NK-92 (cell line): ENCODE results near the gene TSPAN15.

Source experiments
- DNase-seq: peaks from one replicate; lab custom pipeline; 2025; ENCODE audit not compliant: unreplicated experiment; lab: John Stamatoyannopoulos, UW

The TSPAN15 gene

GRCh38 chr10:69416695-69417094 is 34.6 kb upstream of the TSPAN15 start, which contains the start of gene TACR2:
Gene TACR2, minus strand, starts transcription at chr10:69416918. Its CDS starts 595 bp downstream, at chr10:69416323.
- DNase-seq, result no peak

- no peak for DNase-seq
Measured at GRCh38 chr10:69417542-69417941, 33.7 kb upstream of the TSPAN15 start.

GRCh38 chr10:69418052-69418752 is 33.1 kb upstream of the TSPAN15 start:
- no peak for DNase-seq

GRCh38 chr10:69419096-69419743 is 32.0 kb upstream of the TSPAN15 start:
- DNase-seq, result no peak

- no peak for DNase-seq
Measured at GRCh38 chr10:69419744-69420126, 31.5 kb upstream of the TSPAN15 start.

GRCh38 chr10:69421611-69422308 is 29.5 kb upstream of the TSPAN15 start:
- no peak for DNase-seq

- no peak for DNase-seq
Measured at GRCh38 chr10:69422676-69423075, 28.6 kb upstream of the TSPAN15 start.

GRCh38 chr10:69425041-69425440 is 26.2 kb upstream of the TSPAN15 start:
- no peak for DNase-seq

- no peak for DNase-seq
Measured at GRCh38 chr10:69425511-69426298, 25.6 kb upstream of the TSPAN15 start.

GRCh38 chr10:69426376-69426727 is 24.9 kb upstream of the TSPAN15 start:
- no peak for DNase-seq

GRCh38 chr10:69428165-69428564 is 23.1 kb upstream of the TSPAN15 start:
- DNase-seq, result no peak

GRCh38 chr10:69434169-69434568 is 17.1 kb upstream of the TSPAN15 start:
- DNase-seq, result no peak

GRCh38 chr10:69434926-69435325 is 16.3 kb upstream of the TSPAN15 start:
- DNase-seq, result no peak

- no peak for DNase-seq
Measured at GRCh38 chr10:69435966-69436520, 15.2 kb upstream of the TSPAN15 start.

GRCh38 chr10:69437321-69438259 is 13.7 kb upstream of the TSPAN15 start:
- DNase-seq, result no peak

- no peak for DNase-seq
Measured at GRCh38 chr10:69438536-69439349, 12.5 kb upstream of the TSPAN15 start.

GRCh38 chr10:69439350-69439739 is 11.9 kb upstream of the TSPAN15 start:
- no peak for DNase-seq

GRCh38 chr10:69439813-69440506 is 11.3 kb upstream of the TSPAN15 start:
- DNase-seq, result no peak

GRCh38 chr10:69443354-69443753 is 7.9 kb upstream of the TSPAN15 start:
- no peak for DNase-seq
